ENCODE results near the gene SARM1. TPM values are rescaled to one million over a fixed set of nuclear protein-coding genes. Genes with fewer than 3 reads are reported as not detected.
A peak's percentile ranks its signal among the peaks of the same experiment; 100 is the strongest.
"Not testable (repeated sequence)": the region's sequence is repeated elsewhere in the genome, so short reads cannot be mapped to it uniquely, and the experiment has no call there.

Gene SARM1
- total RNA-seq, 4 donors from 2014 or later = 10.3 to 20.2 (median 16.3) TPM

DNA sequence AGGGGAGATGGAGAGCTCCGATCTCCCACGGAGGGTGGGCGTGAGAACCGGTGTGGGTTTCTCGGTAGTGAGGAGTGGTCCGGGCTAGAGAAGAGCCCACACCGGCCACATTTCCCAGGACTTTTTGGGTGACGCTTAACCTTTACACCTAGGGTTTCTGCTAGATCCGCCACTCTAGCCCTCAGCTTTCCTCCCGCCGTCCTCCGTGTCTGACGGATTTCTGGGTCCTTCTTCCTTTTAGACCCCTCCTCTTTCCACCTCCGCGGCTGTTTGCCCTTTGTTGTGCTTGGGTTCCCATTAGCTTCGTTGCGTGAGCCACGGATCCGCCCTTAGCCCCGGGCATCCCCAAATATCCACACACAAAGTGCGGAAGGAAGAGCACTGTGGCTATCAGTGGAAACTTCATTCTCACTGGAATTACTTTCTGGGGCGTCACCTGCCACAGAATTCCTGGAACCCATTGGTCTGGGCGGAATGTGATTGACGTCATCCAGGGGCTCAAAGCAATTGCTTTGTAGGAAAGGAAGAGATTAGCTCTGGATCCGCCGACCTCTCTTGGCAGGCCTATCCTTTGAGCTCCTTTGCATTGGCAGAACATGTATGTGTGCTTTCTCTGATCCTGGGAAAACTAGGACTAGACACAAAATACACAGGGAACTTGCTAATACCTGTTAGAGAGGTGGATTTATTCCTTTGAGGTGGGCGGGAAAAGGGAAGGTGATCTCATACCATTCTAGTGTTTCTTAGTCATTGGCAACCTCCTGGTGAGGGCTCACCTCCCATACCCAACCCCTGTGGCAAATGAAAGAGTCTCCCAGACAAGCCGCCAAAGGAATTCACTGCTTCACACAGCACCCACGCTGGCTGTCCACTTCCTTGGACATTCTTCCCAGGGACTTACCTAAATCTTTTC, 35.3 kb upstream of the SARM1 start:
- no peaks in the 10 kb centered on the region for H3K9me3 ChIP-seq
- WGBS, 2 donors = 5 to 7% methylated on average over 28 to 29 of the region's 29 CpGs
- H3K4me1 ChIP-seq = peaks cover 11 to 35% of the 10 kb centered on the region in 2 donors
- H3K36me3 ChIP-seq = peaks cover 10 to 21% of the 10 kb centered on the region in 2 donors
- peak overlapping the region; percentile 83 to 95 (median 91) for H3K27ac ChIP-seq
- intact Hi-C loops (cut with DNase I) = loop anchor here (10.0 kb wide), 1 partner anchor 619 kb away; the partner anchor contains the start of gene PHF12
- TF ChIP-seq POLR2A (IDR thresholded peaks at IDR 0.05) = peak; percentile 14 to 40
- TF ChIP-seq, protein P1, sequence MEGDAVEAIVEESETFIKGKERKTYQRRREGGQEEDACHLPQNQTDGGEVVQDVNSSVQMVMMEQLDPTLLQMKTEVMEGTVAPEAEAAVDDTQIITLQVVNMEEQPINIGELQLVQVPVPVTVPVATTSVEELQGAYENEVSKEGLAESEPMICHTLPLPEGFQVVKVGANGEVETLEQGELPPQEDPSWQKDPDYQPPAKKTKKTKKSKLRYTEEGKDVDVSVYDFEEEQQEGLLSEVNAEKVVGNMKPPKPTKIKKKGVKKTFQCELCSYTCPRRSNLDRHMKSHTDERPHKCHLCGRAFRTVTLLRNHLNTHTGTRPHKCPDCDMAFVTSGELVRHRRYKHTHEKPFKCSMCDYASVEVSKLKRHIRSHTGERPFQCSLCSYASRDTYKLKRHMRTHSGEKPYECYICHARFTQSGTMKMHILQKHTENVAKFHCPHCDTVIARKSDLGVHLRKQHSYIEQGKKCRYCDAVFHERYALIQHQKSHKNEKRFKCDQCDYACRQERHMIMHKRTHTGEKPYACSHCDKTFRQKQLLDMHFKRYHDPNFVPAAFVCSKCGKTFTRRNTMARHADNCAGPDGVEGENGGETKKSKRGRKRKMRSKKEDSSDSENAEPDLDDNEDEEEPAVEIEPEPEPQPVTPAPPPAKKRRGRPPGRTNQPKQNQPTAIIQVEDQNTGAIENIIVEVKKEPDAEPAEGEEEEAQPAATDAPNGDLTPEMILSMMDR (IDR thresholded peaks at IDR 0.05) = no peak
- peak; percentile 66 to 70 for DNase-seq
- H3K4me3 ChIP-seq (replicated peaks in 1 of 3) = peak overlapping the region; percentile 80 to 91 (median 91)
- H3K27me3 ChIP-seq = no peaks in the 10 kb centered on the region

DNA sequence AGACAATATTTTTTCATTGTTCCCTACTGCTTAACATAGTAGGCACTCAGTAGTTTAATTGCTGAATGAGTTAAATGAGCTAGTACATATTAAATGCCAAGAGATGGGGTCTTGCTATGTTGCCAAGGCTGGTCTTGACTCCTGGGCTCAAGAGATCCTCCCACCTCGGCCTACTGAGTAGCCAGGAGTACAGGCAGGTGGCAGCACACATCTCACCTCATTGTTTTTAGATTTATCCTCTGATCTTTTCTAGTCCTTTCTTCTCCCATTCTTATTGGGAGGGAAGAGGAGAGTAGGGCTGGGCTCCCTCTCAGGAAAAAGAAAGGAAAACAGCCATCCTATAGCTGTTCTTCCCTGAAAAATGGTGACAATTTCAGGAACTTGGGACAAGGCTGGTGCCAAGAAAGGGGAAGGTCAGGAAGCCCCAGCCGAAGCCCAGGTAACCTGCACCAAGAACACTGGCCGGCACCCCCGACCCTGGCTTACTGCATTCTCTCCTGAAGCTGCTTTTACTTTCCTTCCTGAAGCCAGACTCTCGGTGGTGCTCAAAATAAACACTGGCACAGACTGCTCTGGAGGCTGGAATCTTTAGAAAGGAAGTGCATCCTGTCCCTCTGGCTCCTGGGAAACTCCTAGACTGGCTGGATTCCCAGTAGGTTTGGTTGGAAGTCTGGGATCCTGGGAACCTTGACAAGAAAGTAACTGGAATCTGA, 33.3 kb upstream of the SARM1 start:
- DNase-seq = no peak
- Histone ChIP-seq H3K27ac (peak overlapping the region in 2 of 3 donors; percentile 14 to 55), H3K4me1 (peaks cover 11 to 37% of the 10 kb centered on the region in 2 donors), H3K9me3 (no peaks in the 10 kb centered on the region), H3K4me3 (replicated peaks in 1 of 3) (no peak overlapping the region), H3K27me3 (no peaks in the 10 kb centered on the region), H3K36me3 (peaks cover 30 to 33% of the 10 kb centered on the region in 2 donors)
- no peak for TF ChIP-seq POLR2A (IDR thresholded peaks at IDR 0.05)
- TF ChIP-seq, protein P1 (IDR thresholded peaks at IDR 0.05) = no peak
- 57 to 69% methylated on average over 5 of the region's 5 CpGs for WGBS, 2 donors
- intact Hi-C loops (cut with DNase I) = loop anchor here (10.0 kb wide), 1 partner anchor 617 kb away; the partner anchor contains the start of gene PHF12

DNA sequence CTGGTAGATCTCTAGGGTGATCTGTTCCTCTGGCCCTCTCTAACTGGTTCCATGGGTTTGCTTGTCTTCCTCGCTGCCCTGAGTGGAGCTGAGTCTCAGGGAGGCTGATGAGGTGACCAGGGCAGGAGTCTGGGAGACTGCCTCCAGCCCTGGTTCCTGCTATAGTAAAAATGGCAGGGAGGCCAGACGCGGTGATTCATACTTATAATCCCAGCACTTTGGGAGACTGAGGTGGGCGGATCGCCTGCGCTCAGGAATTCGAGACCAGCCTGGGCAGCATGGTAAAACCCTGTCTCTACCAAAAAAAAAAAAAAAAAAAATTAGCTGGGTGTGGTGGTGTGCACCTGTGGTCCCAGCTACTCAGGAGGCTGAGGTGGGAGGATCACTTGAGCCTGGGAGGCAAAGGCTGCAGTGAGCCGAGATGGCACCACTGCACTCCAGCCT, 32.7 kb upstream of the SARM1 start:
- not testable (repeated sequence) for DNase-seq; H3K4me3 ChIP-seq (replicated peaks in 1 of 3); H3K27me3 ChIP-seq; H3K9me3 ChIP-seq
- WGBS, 2 donors = 80 to 86% methylated on average over 7 to 8 of the region's 8 CpGs
- Histone ChIP-seq H3K36me3 (peaks cover 33 to 35% of the 10 kb centered on the region in 2 donors), H3K4me1 (peaks cover 11 to 36% of the 10 kb centered on the region in 2 donors), H3K27ac (peak overlapping the region in 1 of 3 donors; percentile 55)
- intact Hi-C loops (cut with DNase I) = loop anchor here (10.0 kb wide), 1 partner anchor 616 kb away; the partner anchor contains the start of gene PHF12

DNA sequence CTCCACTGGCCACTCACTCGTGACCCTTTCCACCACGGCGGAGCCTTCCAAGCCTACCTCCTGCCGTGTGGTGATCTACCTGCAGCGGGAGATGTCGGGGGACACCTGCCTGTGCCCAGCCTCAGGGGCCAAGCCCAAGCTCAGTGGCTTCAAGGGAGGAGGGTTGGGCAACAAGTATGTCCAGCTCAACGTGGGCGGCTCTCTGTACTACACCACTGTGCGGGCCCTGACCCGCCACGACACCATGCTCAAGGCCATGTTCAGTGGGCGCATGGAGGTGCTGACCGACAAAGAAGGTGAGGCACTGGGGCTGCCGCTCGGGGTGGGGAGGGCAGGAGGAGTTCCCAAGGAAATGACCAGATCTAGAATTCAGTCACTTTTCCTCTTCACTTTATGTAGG, 32.1 kb upstream of the SARM1 start:
- no peak for DNase-seq
- intact Hi-C loops (cut with DNase I) = loop anchor here (10.0 kb wide), 1 partner anchor 615 kb away; the partner anchor contains the start of gene PHF12
- Histone ChIP-seq H3K9me3 (no peaks in the 10 kb centered on the region), H3K4me3 (replicated peaks in 1 of 3) (no peak overlapping the region), H3K36me3 (peaks cover 34 to 41% of the 10 kb centered on the region in 2 donors), H3K27ac (no peak overlapping the region), H3K27me3 (no peaks in the 10 kb centered on the region), H3K4me1 (peaks cover 6 to 33% of the 10 kb centered on the region in 2 donors)
- WGBS, 2 donors = 95 to 96% methylated on average over 15 of the region's 15 CpGs
- TF ChIP-seq, protein P1 (IDR thresholded peaks at IDR 0.05) = no peak
- TF ChIP-seq POLR2A (IDR thresholded peaks at IDR 0.05) = no peak

DNA sequence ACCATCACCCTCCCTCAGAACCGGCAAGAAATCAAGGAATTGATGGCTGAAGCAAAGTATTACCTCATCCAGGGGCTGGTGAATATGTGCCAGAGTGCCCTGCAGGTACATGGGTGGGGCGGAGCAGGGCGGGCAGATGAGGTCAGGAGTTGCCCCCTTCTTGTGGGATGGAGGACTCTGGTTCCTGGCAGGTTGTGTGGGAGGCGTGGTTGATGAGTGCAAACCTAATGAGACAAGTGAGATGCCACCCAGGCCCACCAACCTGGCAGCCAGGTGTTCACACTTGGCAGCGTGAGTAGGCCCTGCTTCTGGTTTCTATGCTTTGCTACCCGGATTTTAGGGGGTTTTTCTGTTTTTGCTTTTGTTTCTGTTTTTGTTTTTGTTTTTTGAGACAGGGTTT, 31.1 kb upstream of the SARM1 start:
- no peak for DNase-seq
- Histone ChIP-seq H3K9me3 (no peaks in the 10 kb centered on the region), H3K4me1 (peaks cover 0 to 29% of the 10 kb centered on the region in 2 donors), H3K36me3 (peaks cover 44 to 48% of the 10 kb centered on the region in 2 donors), H3K4me3 (replicated peaks in 1 of 3) (no peak overlapping the region), H3K27me3 (no peaks in the 10 kb centered on the region), H3K27ac (no peak overlapping the region)
- WGBS, 2 donors = 92 to 98% methylated on average over 6 of the region's 6 CpGs
- intact Hi-C loops (cut with DNase I) = no loop called here
- no peak for TF ChIP-seq POLR2A (IDR thresholded peaks at IDR 0.05)
- TF ChIP-seq, protein P1 (IDR thresholded peaks at IDR 0.05) = no peak

All from thyroid gland (tissue), 4 donors.